Endothelial cell of umbilical vein (primary cell): ENCODE measurements around the gene ZSWIM4. TPM values are rescaled to one million over a fixed set of nuclear protein-coding genes. Genes with fewer than 3 reads are reported as not detected.

Source experiments
- BruUV-seq: library from RNA; stranded (reverse); fragments of 400-500 nt; replicated peaks from 2 replicates; lab custom pipeline; 2021; lab: Mats Ljungman, UMichigan
- CTCF ChIA-PET: fragments of 300-600, 350-600 bp; sonication (Branson Sonifier 250); formaldehyde crosslinking; loops from one replicate; lab custom pipeline; 2021; ENCODE audit warnings: antibody characterized with exemption, inconsistent platforms; lab: Charles Lee
- POLR2A ChIA-PET: fragments of 300-600, 350-600 bp; sonication (Branson Sonifier 250); formaldehyde crosslinking; loops from one replicate; lab custom pipeline; 2021; ENCODE audit warnings: antibody characterized with exemption, inconsistent platforms; lab: Charles Lee
- DNase-seq: peaks from one replicate; pipeline ENCODE4 v3.0.0-alpha.2; 2011; ENCODE audit warnings: low read depth, low spot score
- FAIRE-seq: peaks from 2 replicates; lab custom pipeline; 2011; peaks lifted over from hg19 to GRCh38; lab: Jason Lieb, UNC
- H2AFZ ChIP-seq: 2 replicates; pipeline ENCODE4 v1.6.0; 2012; ENCODE audit warnings: low read depth, low read length, control low read depth, inconsistent platforms
- H3K27ac ChIP-seq: 2 replicates; pipeline ENCODE4 v1.5.1; 2011; ENCODE audit warnings: low read depth, mild to moderate bottlenecking, control low read depth, low read length, moderate library complexity; ENCODE audit not compliant: insufficient read depth
- H3K27me3 ChIP-seq, 2 experiments: 2 replicates each; pipeline versions ENCODE4 v1.6.0 to v1.6.1; 2011; ENCODE audit warnings: low read length in 2 of 2, mixed read lengths in 1 of 2; ENCODE audit not compliant: control insufficient read depth in 2 of 2, insufficient read depth in 2 of 2
- H3K36me3 ChIP-seq, 2 experiments: 2 replicates in 1 of 2; 3 replicates in 1 of 2; pipeline ENCODE4 v1.5.1; 2011; ENCODE audit warnings: low read length in 2 of 2, mild to moderate bottlenecking in 1 of 2, moderate library complexity in 1 of 2; ENCODE audit not compliant: control insufficient read depth in 2 of 2, insufficient read depth in 2 of 2; ENCODE audit errors: extremely low read depth in 1 of 2
- H3K4me1 ChIP-seq: 3 replicates; pipeline ENCODE4 v1.5.1; 2011; ENCODE audit warnings: mild to moderate bottlenecking, low read length; ENCODE audit not compliant: control insufficient read depth, insufficient read depth; ENCODE audit errors: extremely low read depth
- H3K4me2 ChIP-seq: 2 replicates; pipeline ENCODE4 v1.6.1; 2011; ENCODE audit warnings: low read length, control low read depth, mixed read lengths; ENCODE audit not compliant: insufficient read depth
- H3K4me3 ChIP-seq, 3 experiments: fragments of 200-600 bp in 1 of 3; sonication (generic), shearing (Covaris generic) in 1 of 3; replicated peaks in 1 of 3; 2 replicates each; pipeline ENCODE4 v1.5.1; 2011 to 2016; ENCODE audit warnings: control low read depth in 3 of 3, low read length in 3 of 3, mild to moderate bottlenecking in 2 of 3, inconsistent platforms in 1 of 3, low read depth in 1 of 3, moderate library complexity in 1 of 3; ENCODE audit not compliant: insufficient read depth in 1 of 3
- H3K79me2 ChIP-seq: 2 replicates; pipeline ENCODE4 v1.6.0; 2012; ENCODE audit warnings: low read length, inconsistent platforms; ENCODE audit not compliant: control insufficient read depth, insufficient read depth
- H3K9ac ChIP-seq: replicated peaks from 2 replicates; pipeline ENCODE3; 2011; ENCODE audit warnings: low read length, control low read depth; ENCODE audit not compliant: insufficient read depth; ENCODE audit errors: extremely low read depth
- H3K9me1 ChIP-seq: replicated peaks from 3 replicates; pipeline ENCODE4 v1.6.0; 2011; ENCODE audit warnings: mild to moderate bottlenecking, low read length; ENCODE audit not compliant: control insufficient read depth, insufficient read depth; ENCODE audit errors: extremely low read depth
- H3K9me3 ChIP-seq: replicated peaks from 2 replicates; pipeline ENCODE4 v1.5.1; 2012; ENCODE audit warnings: low read length, inconsistent platforms; ENCODE audit not compliant: control insufficient read depth, insufficient read depth
- H4K20me1 ChIP-seq: replicated peaks from 2 replicates; pipeline ENCODE3; 2011; ENCODE audit warnings: mild to moderate bottlenecking, low read length; ENCODE audit not compliant: control insufficient read depth, insufficient read depth; ENCODE audit errors: extremely low read depth
- EZH2 ChIP-seq: IDR thresholded peaks from 2 replicates; pipeline ENCODE4 v1.6.1; 2012; ENCODE audit warnings: borderline replicate concordance, low read depth, mild to moderate bottlenecking, moderate library complexity, low read length, inconsistent platforms; ENCODE audit not compliant: severe bottlenecking
- FOS ChIP-seq: IDR thresholded peaks from 2 replicates; pipeline ENCODE4 v1.6.1; 2011; ENCODE audit warnings: mild to moderate bottlenecking, low read length, moderate library complexity, borderline replicate concordance; ENCODE audit not compliant: insufficient read depth
- JUN ChIP-seq: IDR thresholded peaks from 2 replicates; pipeline ENCODE4 v1.6.1; 2011; ENCODE audit warnings: borderline replicate concordance, low read depth; ENCODE audit not compliant: insufficient read length, insufficient read depth
- POLR2A ChIP-seq: IDR thresholded peaks from 2 replicates; pipeline ENCODE4 v1.6.1; 2012; ENCODE audit warnings: low read depth, mild to moderate bottlenecking, control low read depth, low read length
- dilution Hi-C: fragments of 300-500 bp; cut with MboI; formaldehyde crosslinking; loops from one replicate; pipeline ENCODE4 v1.15.0; 2019; ENCODE audit warnings: low sequenced_read_pairs; ENCODE audit not compliant: extremely low pct_ligation_motif_present
- intact Hi-C: fragments of 100-400 bp; cut with micrococcal nuclease; formaldehyde crosslinking; loops from one replicate; pipeline ENCODE4 v1.10.0; 2022
- polyA plus RNA-seq, 4 experiments: library from polyadenylated mRNA; depleted of rRNA in 3 of 4; stranded (reverse) in 3 of 4; unstranded in 1 of 4; fragments of >200 nt; gene quantifications; 2 replicates each; pipeline versions ENCODE4 v1.2.1 to v1.2.3, GENCODE V29; 2011 to 2012; ENCODE audit warnings: missing spikeins in 1 of 4
- total RNA-seq: library from RNA; stranded (reverse); gene quantifications from 2 replicates; pipeline ENCODE4 v1.2.3, GENCODE V29; 2021
- TF ChIP-seq, protein P1 (sequence below), 2 donors: IDR thresholded peaks; 1 replicate in 1 of 2; 2 replicates in 1 of 2; pipeline ENCODE4 v1.5.1; 2011; ENCODE audit warnings: low read length in 2 of 2, mild to moderate bottlenecking in 2 of 2, moderate library complexity in 2 of 2, control low read depth in 1 of 2, inconsistent platforms in 1 of 2, low read depth in 1 of 2; ENCODE audit not compliant: insufficient read depth in 1 of 2; ENCODE audit errors: extremely low read depth in 1 of 2
- TF ChIP-seq, protein P2 (sequence below): IDR thresholded peaks from 2 replicates; pipeline ENCODE4 v1.6.1; 2011; ENCODE audit not compliant: insufficient read depth, insufficient read length

The ZSWIM4 gene
- total and polyA plus RNA-seq, 2 donors (not counting 3 experiments of a cell fraction or from before 2014, with no cell fraction given), result 12.7 to 26.6 TPM

DNA sequence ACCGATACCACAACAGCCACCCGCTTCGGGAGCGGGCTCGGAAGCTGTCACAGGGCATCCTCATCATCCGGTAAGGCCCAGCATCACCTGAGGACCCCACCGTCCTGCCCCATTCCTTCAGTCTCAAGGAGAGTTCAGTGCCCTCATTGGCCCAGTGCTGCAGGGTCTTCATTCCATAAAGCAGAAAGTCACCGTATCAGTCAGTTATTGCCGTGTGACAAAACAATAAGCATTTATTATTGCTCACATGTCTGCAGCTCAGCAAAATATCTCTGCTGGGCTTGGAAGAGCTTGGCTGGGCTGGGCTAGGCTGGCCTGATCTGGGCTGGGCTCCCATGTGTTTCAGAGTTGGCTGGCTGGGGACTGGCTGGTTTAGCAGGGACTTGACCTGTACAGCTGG lies 39.0 kb upstream of the ZSWIM4 start:
- FAIRE-seq, result no peak
- H2AFZ ChIP-seq, result no peak overlapping the region
- no TSS peak for BruUV-seq

More for the DNA sequence above, 39.0 kb upstream of the ZSWIM4 start:
- no peaks in the 10 kb centered on the region for H3K9me1 ChIP-seq
- no peak for DNase-seq
- peaks cover 29 to 52% of the 10 kb centered on the region in 2 experiments for H3K36me3 ChIP-seq
- no peaks in the 10 kb centered on the region for H3K79me2 ChIP-seq
- TF ChIP-seq, protein P1, sequence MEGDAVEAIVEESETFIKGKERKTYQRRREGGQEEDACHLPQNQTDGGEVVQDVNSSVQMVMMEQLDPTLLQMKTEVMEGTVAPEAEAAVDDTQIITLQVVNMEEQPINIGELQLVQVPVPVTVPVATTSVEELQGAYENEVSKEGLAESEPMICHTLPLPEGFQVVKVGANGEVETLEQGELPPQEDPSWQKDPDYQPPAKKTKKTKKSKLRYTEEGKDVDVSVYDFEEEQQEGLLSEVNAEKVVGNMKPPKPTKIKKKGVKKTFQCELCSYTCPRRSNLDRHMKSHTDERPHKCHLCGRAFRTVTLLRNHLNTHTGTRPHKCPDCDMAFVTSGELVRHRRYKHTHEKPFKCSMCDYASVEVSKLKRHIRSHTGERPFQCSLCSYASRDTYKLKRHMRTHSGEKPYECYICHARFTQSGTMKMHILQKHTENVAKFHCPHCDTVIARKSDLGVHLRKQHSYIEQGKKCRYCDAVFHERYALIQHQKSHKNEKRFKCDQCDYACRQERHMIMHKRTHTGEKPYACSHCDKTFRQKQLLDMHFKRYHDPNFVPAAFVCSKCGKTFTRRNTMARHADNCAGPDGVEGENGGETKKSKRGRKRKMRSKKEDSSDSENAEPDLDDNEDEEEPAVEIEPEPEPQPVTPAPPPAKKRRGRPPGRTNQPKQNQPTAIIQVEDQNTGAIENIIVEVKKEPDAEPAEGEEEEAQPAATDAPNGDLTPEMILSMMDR (IDR thresholded peaks at IDR 0.05; ENCODE audit: extremely low read depth in 1 of 2, insufficient read depth in 1 of 2, low read depth in 1 of 2, low read length in 2 of 2), result no peak
- TF ChIP-seq POLR2A (no peak), JUN (no peak), EZH2 (no peak), FOS (no peak)
- TF ChIP-seq, protein P2, sequence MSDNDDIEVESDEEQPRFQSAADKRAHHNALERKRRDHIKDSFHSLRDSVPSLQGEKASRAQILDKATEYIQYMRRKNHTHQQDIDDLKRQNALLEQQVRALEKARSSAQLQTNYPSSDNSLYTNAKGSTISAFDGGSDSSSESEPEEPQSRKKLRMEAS, result no peak
- H3K9me3 ChIP-seq, result no peaks in the 10 kb centered on the region
- CTCF ChIA-PET, result interaction anchor here (1.4 kb wide), 1 partner anchor 159 kb away, joined by 4 read pairs; no protein-coding TSS in a partner anchor
- H3K4me3 ChIP-seq, result no peak overlapping the region
- POLR2A ChIA-PET, result no interaction called here
- H3K27me3 ChIP-seq, result no peaks in the 10 kb centered on the region
- H3K9ac ChIP-seq, result no peak overlapping the region
- H3K27ac ChIP-seq, result no peak overlapping the region
- no peaks in the 10 kb centered on the region for H4K20me1 ChIP-seq
- intact Hi-C loops (no loop called here), dilution Hi-C loops (no loop called here)
- H3K4me2 ChIP-seq, result no peak overlapping the region
- H3K4me1 ChIP-seq, result no peaks in the 10 kb centered on the region
